Body of pancreas (tissue), 4 donors: ENCODE measurements around the gene RAB11FIP4. TPM values are rescaled to one million over a fixed set of nuclear protein-coding genes. Genes with fewer than 3 reads are reported as not detected.
A peak's percentile ranks its signal among the peaks of the same experiment; 100 is the strongest.

Source experiments
- ATAC-seq: fragments of 150-250 bp; one replicate; pipeline ENCODE4 v1.9.1; 2016
- DNase-seq, 4 donors: peaks; one replicate each; pipeline ENCODE4 v3.0.0-alpha.2; 2019
- H3K27ac ChIP-seq, 4 donors: fragments of 200-600 bp; sonication (generic); 1 replicate in 3 of 4; 2 replicates in 1 of 4; pipeline versions ENCODE4 v1.5.1 to v1.6.1; 2016 to 2019; ENCODE audit warnings: mild to moderate bottlenecking in 1 of 4, mixed read lengths in 1 of 4, moderate library complexity in 1 of 4
- H3K27me3 ChIP-seq, 2 donors: fragments of 200-600 bp; sonication (generic); one replicate each; pipeline ENCODE4 v1.6.0; 2016; ENCODE audit warnings: mild to moderate bottlenecking in 1 of 2
- H3K36me3 ChIP-seq, 2 donors: fragments of 200-600 bp; sonication (generic); replicated peaks in 1 of 2; 2 replicates each; pipeline ENCODE4 v1.5.1; 2016; ENCODE audit warnings: low read depth in 2 of 2; ENCODE audit not compliant: insufficient read depth in 1 of 2
- H3K4me1 ChIP-seq: fragments of 200-600 bp; sonication (generic); one replicate; pipeline ENCODE4 v1.6.0; 2016
- H3K4me3 ChIP-seq, 2 donors: fragments of 200-600 bp; sonication (generic); 1 replicate in 1 of 2; 2 replicates in 1 of 2; pipeline ENCODE4 v1.5.1; 2016 to 2019
- H3K9me3 ChIP-seq, 3 donors: fragments of 200-600 bp; sonication (generic); 1 replicate in 2 of 3; 2 replicates in 1 of 3; pipeline ENCODE4 v1.5.1; 2016
- POLR2A ChIP-seq, 3 donors: fragments of 450-650 bp; IDR thresholded peaks; one replicate each; pipeline ENCODE4 v1.6.1; 2016; ENCODE audit warnings: antibody characterized with exemption in 3 of 3, mild to moderate bottlenecking in 2 of 3
- WGBS, 2 donors: methylation state at CpG; one replicate each; pipeline ENCODE4 v1.1.5; 2017; 5-methylcytosine and 5-hydroxymethylcytosine counted together
- intact Hi-C: fragments of 100-400 bp; cut with DNase I; formaldehyde crosslinking; loops from one replicate; pipeline ENCODE4 v1.15.1; 2023
- total RNA-seq, 2 donors: library from RNA; depleted of rRNA; stranded (reverse); fragments of >200 nt; gene quantifications; one replicate each; pipeline ENCODE4 v1.1.0, GENCODE V29; 2016
- TF ChIP-seq, protein P1 (sequence below), 7 experiments: fragments of 450-650 bp in 4 of 7; fragments of 200-600 bp in 3 of 7; sonication (generic) in 3 of 7; IDR thresholded peaks; one replicate each; pipeline ENCODE4 v1.5.1; 2016 to 2019; ENCODE audit warnings: antibody characterized with exemption in 7 of 7

The RAB11FIP4 gene
- total RNA-seq, 2 donors from 2014 or later, result 37.2 to 38.7 TPM

DNA sequence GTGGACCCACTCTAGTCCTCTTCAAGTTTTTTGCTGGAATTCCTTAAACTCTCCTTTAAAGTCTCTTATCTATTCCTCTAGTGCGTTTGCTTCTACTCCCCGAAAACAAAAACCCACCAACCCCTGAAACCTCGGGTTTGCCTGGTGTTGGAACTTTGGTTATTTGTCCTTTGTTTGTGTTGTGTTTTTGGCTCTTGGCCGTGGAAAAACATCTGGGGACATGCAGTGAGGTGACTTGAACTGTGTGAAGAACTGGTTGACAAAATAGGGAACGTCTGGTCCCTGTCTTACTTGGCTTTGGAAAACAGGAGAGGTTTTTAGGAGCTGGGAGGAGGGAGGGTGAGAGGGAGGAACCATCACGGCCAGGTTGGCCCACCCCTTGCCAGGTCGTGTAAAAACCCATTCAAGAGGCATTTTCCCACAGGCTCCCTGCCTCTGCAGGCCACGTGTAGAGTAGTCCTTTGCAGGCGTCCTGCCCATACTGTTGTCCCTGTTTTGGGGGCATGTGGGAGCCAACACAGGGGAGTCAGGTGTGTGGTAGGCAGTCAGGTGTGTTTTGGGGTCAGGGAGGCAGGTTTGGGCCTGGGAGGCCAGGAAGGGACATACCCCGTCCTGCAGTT, 169.3 kb downstream of the RAB11FIP4 start:
- no peaks in the 10 kb centered on the region for H3K27me3 ChIP-seq
- DNase-seq (no peak), ATAC-seq (no peak)
- H3K4me3 ChIP-seq, result no peak overlapping the region
- intact Hi-C loops, result loop anchor here (5.0 kb wide), 1 partner anchor 282 kb away; no protein-coding TSS in a partner anchor
- H3K4me1 ChIP-seq, result peaks cover 65% of the 10 kb centered on the region
- TF ChIP-seq, protein P1, sequence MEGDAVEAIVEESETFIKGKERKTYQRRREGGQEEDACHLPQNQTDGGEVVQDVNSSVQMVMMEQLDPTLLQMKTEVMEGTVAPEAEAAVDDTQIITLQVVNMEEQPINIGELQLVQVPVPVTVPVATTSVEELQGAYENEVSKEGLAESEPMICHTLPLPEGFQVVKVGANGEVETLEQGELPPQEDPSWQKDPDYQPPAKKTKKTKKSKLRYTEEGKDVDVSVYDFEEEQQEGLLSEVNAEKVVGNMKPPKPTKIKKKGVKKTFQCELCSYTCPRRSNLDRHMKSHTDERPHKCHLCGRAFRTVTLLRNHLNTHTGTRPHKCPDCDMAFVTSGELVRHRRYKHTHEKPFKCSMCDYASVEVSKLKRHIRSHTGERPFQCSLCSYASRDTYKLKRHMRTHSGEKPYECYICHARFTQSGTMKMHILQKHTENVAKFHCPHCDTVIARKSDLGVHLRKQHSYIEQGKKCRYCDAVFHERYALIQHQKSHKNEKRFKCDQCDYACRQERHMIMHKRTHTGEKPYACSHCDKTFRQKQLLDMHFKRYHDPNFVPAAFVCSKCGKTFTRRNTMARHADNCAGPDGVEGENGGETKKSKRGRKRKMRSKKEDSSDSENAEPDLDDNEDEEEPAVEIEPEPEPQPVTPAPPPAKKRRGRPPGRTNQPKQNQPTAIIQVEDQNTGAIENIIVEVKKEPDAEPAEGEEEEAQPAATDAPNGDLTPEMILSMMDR (IDR thresholded peaks at IDR 0.05), result no peak
- TF ChIP-seq POLR2A (IDR thresholded peaks at IDR 0.05), result peak in 1 of 3 donors; percentile 8
- 49 to 53% methylated on average over 10 of the region's 10 CpGs for WGBS, 2 donors
- H3K9me3 ChIP-seq, result no peaks in the 10 kb centered on the region
- no peaks in the 10 kb centered on the region for H3K36me3 ChIP-seq
- peak overlapping the region; percentile 90 to 93 (median 92) for H3K27ac ChIP-seq

DNA sequence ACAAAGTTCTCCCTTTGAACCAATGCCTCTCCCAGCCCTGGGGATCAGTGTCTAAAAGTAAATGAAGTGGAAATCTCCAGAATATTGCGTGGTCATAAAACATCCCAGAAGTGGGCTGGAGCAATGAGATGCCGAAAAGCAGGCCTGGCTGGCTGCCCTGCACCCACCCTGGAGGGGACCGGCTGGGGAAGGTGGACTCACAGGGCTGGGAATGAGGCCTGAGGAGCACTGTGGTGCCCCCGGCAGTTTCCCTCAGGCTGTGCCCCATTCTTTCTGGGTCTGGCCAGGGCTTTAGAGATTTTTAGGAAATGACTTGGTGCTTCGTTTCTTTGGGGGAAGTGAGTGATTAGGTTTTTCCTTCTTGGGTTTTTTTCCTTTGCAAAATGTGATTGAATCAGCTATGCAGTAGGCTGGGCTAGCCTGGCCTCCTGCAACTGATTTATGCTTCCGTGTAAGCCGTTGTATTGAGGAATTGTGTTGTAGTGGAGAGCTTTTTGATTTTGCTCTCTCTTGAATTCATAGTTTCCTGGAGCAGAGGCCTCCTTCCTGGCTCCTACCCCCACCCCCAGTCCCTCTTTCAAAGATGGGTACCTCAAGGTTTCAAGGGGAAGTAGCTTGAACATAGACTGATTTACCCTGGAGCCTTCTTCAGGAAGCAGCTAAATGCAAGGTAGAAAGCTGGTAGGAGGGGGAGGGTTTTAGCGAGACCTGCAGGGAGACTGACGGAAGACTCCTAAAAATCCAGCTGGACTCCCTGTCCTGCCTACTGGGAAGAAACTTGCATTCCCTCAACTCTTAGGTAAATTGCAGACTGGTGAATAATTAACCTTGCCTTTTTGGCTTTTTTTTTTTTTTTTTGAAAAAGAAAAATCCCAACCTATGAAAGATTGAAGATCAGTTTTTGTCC, 170.2 kb downstream of the RAB11FIP4 start:
- no peaks in the 10 kb centered on the region for H3K27me3 ChIP-seq
- H3K4me3 ChIP-seq, result no peak overlapping the region
- H3K36me3 ChIP-seq, result no peaks in the 10 kb centered on the region
- TF ChIP-seq, protein P1 (IDR thresholded peaks at IDR 0.05), result no peak
- peak in 2 of 3 donors; percentile 26 to 32 for TF ChIP-seq POLR2A (IDR thresholded peaks at IDR 0.05)
- 31 to 41% methylated on average over 7 to 9 of the region's 9 CpGs for WGBS, 2 donors
- intact Hi-C loops, result loop anchor here (5.0 kb wide), 1 partner anchor 281 kb away; no protein-coding TSS in a partner anchor
- peaks cover 68% of the 10 kb centered on the region for H3K4me1 ChIP-seq
- ATAC-seq (no peak), DNase-seq (no peak)
- no peaks in the 10 kb centered on the region for H3K9me3 ChIP-seq
- peak overlapping the region; percentile 90 to 93 (median 92) for H3K27ac ChIP-seq

DNA sequence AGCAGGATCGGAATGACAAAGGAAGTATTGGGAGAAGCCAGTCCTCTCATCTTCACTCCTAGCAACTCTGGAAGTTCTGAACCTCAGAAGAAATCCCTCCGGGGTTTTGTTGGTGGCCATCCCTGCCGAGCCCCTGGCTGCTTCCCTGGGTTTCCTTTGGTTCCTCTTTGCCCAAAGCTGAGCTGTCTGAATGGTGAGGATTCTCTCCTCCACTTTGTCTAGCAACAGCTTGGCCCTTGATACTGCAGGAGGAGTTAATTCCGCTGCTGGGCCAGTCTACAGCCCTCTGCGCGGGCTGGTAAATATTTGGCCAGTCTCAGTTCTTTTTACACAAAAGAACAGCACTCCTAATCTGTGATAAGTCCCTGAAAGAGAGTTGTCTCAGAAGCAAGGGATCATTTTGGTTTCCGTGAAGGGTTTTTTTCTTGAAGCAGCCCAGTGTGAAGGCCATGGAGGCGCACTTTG, 170.9 kb downstream of the RAB11FIP4 start:
- no peaks in the 10 kb centered on the region for H3K9me3 ChIP-seq
- TF ChIP-seq POLR2A (IDR thresholded peaks at IDR 0.05), result no peak
- TF ChIP-seq, protein P1 (IDR thresholded peaks at IDR 0.05), result no peak
- DNase-seq (peak in 1 of 4 donors; percentile 32), ATAC-seq (no peak)
- intact Hi-C loops, result loop anchor here (5.0 kb wide), 1 partner anchor 280 kb away; no protein-coding TSS in a partner anchor
- peaks cover 74% of the 10 kb centered on the region for H3K4me1 ChIP-seq
- H3K36me3 ChIP-seq, result no peaks in the 10 kb centered on the region
- 33 to 37% methylated on average over 8 of the region's 8 CpGs for WGBS, 2 donors
- no peak overlapping the region for H3K4me3 ChIP-seq
- peak overlapping the region in 3 of 4 donors; percentile 90 to 92 (median 91) for H3K27ac ChIP-seq
- no peaks in the 10 kb centered on the region for H3K27me3 ChIP-seq

DNA sequence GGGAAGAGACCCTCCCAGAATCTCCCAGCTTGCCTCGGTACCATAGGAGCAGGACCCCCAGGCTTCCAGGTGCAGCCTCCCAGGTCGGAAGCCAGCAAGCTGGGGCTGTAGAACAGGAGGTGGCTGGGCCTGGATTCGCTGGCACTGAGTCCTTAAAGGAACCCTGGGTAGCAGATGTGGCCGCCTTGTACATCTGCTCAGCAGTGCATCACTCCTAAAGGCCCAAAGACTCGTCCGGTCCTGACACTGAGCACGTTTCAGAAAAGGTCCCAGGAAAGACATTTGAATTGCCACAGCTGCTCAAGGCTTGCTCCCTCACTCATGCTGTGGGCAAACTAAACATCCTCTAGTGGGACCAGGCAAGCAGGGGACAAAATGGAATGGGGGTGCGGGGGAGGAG, 172.8 kb downstream of the RAB11FIP4 start:
- Histone ChIP-seq H3K4me1 (peaks cover 73% of the 10 kb centered on the region), H3K27ac (peak overlapping the region in 3 of 4 donors; percentile 22 to 92 (median 56))
- no peak for DNase-seq

More for the DNA sequence above, 172.8 kb downstream of the RAB11FIP4 start:
- intact Hi-C loops, result loop anchor here (5.0 kb wide), 1 partner anchor 278 kb away; no protein-coding TSS in a partner anchor
- WGBS, 2 donors, result 94 to 98% methylated on average over 4 to 8 of the region's 8 CpGs
- TF ChIP-seq, protein P1 (IDR thresholded peaks at IDR 0.05), result no peak
- TF ChIP-seq POLR2A (IDR thresholded peaks at IDR 0.05), result no peak
- Histone ChIP-seq H3K9me3 (no peaks in the 10 kb centered on the region), H3K4me3 (no peak overlapping the region), H3K36me3 (no peaks in the 10 kb centered on the region), H3K27me3 (no peaks in the 10 kb centered on the region)
- no peak for ATAC-seq
